ENCODE measurements around the gene PRKACA.

The PRKACA gene

DNA sequence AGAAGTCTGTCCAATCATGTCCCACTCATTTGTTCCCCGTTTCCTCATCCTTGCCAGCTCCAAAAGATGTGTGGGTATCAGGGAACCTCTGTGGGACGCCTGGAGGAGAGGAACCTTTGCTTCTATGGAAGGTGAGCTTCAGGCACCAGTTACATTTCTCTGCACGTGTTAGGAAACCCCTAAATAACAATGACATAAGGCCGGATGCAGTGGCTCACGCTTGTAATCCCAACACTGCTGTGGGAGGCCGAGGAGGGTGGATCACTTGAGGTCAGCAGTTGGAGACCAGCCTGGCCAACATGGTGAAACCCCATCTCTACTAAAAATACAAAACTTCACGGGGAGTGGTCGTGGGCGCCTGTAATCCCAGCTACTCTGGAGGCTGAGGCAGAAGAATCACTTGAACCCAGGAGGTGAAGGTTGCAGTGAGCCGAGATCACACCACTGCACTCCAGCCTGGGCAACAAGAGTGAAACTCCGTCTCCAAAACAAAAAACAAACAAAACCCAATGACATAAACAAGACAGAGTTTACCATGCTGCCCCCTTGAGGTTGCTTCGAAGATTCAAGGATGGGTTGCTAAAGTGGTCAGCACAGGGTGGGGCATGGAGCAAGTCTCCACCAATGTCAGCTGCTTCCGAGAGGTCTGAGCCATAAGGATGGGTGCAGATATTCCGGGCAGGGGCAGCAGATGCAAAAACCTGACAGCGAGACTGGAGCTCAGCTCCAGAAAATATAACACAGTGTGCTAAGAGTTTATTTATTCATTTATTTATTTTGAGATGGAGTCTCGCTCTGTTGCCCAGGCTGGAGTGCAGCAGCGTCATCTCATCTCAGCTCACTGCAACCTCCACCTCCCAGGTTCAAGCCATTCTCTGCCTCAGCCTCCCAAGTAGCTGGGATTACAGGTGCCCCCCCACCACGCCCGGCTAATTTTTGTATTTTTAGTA lies 74.6 kb downstream of the PRKACA start:
- peak; percentile 70 for DNase-seq (ENCODE audit: low spot score)
